GM18951 (cell line): Measurements from ENCODE around the gene STAM2.
"Not testable (repeated sequence)": the region's sequence is repeated elsewhere in the genome, so short reads cannot be mapped to it uniquely, and the experiment has no call there.

ENCODE experiments used
- POLR2A ChIP-seq: IDR thresholded peaks from 4 replicates; pipeline ENCODE4 v1.6.1; 2011; ENCODE audit warnings: mild to moderate bottlenecking; ENCODE audit not compliant: insufficient read length, insufficient read depth; ENCODE audit errors: extremely low read depth
- in situ Hi-C: fragments of 300-500 bp; cut with MboI; formaldehyde crosslinking; loops from one replicate; pipeline ENCODE4 v1.12.0; 2022; ENCODE audit warnings: low sequenced_read_pairs, mixed read lengths, inconsistent platforms; ENCODE audit not compliant: unreplicated experiment

Gene STAM2

GRCh38 chr2:152186262-152186661 is 10.7 kb upstream of the STAM2 start:
- in situ Hi-C loops: no loop called here
- TF ChIP-seq POLR2A: no peak

- no peak for TF ChIP-seq POLR2A
- in situ Hi-C loops: no loop called here
Measured at GRCh38 chr2:152183401-152184073, 8.0 kb upstream of the STAM2 start.

- in situ Hi-C loops: loop anchor here (10.0 kb wide), 1 partner anchor 143 kb away; no protein-coding TSS in a partner anchor
Measured at GRCh38 chr2:152177667-152178066, 2.1 kb upstream of the STAM2 start.

- in situ Hi-C loops: loop anchor here (10.0 kb wide), 1 partner anchor 141 kb away; no protein-coding TSS in a partner anchor
- no peak for TF ChIP-seq POLR2A
Measured at GRCh38 chr2:152176113-152176714, 651 bp upstream of the STAM2 start.

GRCh38 chr2:152175012-152175367 is 573 bp downstream of the STAM2 start:
- TF ChIP-seq POLR2A: no peak
- in situ Hi-C loops: loop anchor here (10.0 kb wide), 1 partner anchor 140 kb away; no protein-coding TSS in a partner anchor

GRCh38 chr2:152174574-152174973 is 989 bp downstream of the STAM2 start:
- in situ Hi-C loops: loop anchor here (10.0 kb wide), 1 partner anchor 140 kb away; no protein-coding TSS in a partner anchor
- TF ChIP-seq POLR2A: no peak

GRCh38 chr2:152173831-152174230 is 1.7 kb downstream of the STAM2 start:
- TF ChIP-seq POLR2A: no peak
- in situ Hi-C loops: loop anchor here (10.0 kb wide), 1 partner anchor 139 kb away; no protein-coding TSS in a partner anchor

- in situ Hi-C loops: loop anchor here (10.0 kb wide), 1 partner anchor 137 kb away; no protein-coding TSS in a partner anchor
Measured at GRCh38 chr2:152172201-152172785, 3.3 kb downstream of the STAM2 start.

GRCh38 chr2:152171718-152172117 is 3.8 kb downstream of the STAM2 start:
- TF ChIP-seq POLR2A: no peak
- in situ Hi-C loops: loop anchor here (10.0 kb wide), 1 partner anchor 137 kb away; no protein-coding TSS in a partner anchor

- in situ Hi-C loops: not testable (repeated sequence)
Measured at GRCh38 chr2:152169158-152169557, 6.4 kb downstream of the STAM2 start.

- in situ Hi-C loops: not testable (repeated sequence)
Measured at GRCh38 chr2:152167470-152167869, 8.1 kb downstream of the STAM2 start.

GRCh38 chr2:152167065-152167464 is 8.5 kb downstream of the STAM2 start:
- in situ Hi-C loops: no loop called here
- TF ChIP-seq POLR2A: no peak

- no peak for TF ChIP-seq POLR2A
- in situ Hi-C loops: no loop called here
Measured at GRCh38 chr2:152166633-152167032, 8.9 kb downstream of the STAM2 start.

- in situ Hi-C loops: no loop called here
- no peak for TF ChIP-seq POLR2A
Measured at GRCh38 chr2:152165780-152166179, 9.8 kb downstream of the STAM2 start.
